ENCODE results near the gene CHN2.

DNA sequence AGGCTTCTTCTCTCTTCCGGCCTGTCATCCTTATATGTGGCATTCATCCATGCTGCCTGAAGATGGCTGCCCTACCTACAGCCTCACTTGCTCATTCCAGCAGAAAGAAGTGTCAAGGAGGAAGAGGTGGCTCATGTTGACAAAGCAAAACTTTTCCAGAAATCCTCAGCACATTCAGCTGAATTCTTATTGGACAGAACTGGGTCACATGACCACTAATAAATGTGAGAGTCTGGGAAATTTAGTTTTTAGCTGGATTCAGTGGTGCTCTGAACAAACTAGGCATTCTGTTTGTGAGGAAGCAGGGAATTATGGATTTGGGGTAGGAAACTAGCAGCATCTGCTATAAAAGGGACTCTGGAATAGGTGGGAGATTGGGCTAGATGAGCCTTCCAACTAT is 58.6 kb downstream of the CHN2 start:
- TF ChIP-seq, protein P1, sequence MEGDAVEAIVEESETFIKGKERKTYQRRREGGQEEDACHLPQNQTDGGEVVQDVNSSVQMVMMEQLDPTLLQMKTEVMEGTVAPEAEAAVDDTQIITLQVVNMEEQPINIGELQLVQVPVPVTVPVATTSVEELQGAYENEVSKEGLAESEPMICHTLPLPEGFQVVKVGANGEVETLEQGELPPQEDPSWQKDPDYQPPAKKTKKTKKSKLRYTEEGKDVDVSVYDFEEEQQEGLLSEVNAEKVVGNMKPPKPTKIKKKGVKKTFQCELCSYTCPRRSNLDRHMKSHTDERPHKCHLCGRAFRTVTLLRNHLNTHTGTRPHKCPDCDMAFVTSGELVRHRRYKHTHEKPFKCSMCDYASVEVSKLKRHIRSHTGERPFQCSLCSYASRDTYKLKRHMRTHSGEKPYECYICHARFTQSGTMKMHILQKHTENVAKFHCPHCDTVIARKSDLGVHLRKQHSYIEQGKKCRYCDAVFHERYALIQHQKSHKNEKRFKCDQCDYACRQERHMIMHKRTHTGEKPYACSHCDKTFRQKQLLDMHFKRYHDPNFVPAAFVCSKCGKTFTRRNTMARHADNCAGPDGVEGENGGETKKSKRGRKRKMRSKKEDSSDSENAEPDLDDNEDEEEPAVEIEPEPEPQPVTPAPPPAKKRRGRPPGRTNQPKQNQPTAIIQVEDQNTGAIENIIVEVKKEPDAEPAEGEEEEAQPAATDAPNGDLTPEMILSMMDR (IDR thresholded peaks at IDR 0.05), result no peak
- TF ChIP-seq EP300 (IDR thresholded peaks at IDR 0.05) (no peak), POLR2A (IDR thresholded peaks at IDR 0.05; ENCODE audit: low read depth) (no peak), POLR2AphosphoS5 (IDR thresholded peaks at IDR 0.05) (no peak)
